Activated CD8-positive, alpha-beta T cell treated with anti-CD3 and anti-CD28 coated beads for 36 hours (primary cell): ENCODE results near the gene BET1. TPM values are rescaled to one million over a fixed set of nuclear protein-coding genes. Genes with fewer than 3 reads are reported as not detected.

Experiments used
- ATAC-seq: fragments of 200-7000 bp; cut with Tn5 transposase; one replicate; pipeline ENCODE4 v1.10.0; 2021; ENCODE audit warnings: mild to moderate bottlenecking, moderate library complexity
- CTCF ChIA-PET: fragments of 350-600 bp; sonication (Branson Sonifier 250); formaldehyde crosslinking; loops from one replicate; lab custom pipeline; 2021; ENCODE audit warnings: antibody characterized with exemption; lab: Charles Lee
- POLR2A ChIA-PET: fragments of 350-600 bp; sonication (Branson Sonifier 250); formaldehyde crosslinking; loops from one replicate; lab custom pipeline; 2021; ENCODE audit warnings: antibody characterized with exemption; lab: Charles Lee
- DNase-seq: peaks from one replicate; pipeline ENCODE4 v3.0.0-alpha.2; 2020
- H3K27ac Mint-ChIP-seq: one replicate; pipeline ENCODE4 v1.8.0; 2021; ENCODE audit warnings: mild to moderate bottlenecking, mixed read lengths
- H3K27me3 Mint-ChIP-seq: one replicate; pipeline ENCODE4 v1.8.0; 2021; ENCODE audit warnings: mixed read lengths
- H3K36me3 Mint-ChIP-seq: one replicate; pipeline ENCODE4 v1.8.0; 2021; ENCODE audit warnings: low read depth, mixed read lengths
- H3K4me1 Mint-ChIP-seq: one replicate; pipeline ENCODE4 v1.8.0; 2021; ENCODE audit warnings: low read depth, mixed read lengths
- H3K4me3 Mint-ChIP-seq: one replicate; pipeline ENCODE4 v1.8.0; 2021; ENCODE audit warnings: mild to moderate bottlenecking, moderate library complexity, mixed read lengths
- H3K9me3 Mint-ChIP-seq: one replicate; pipeline ENCODE4 v1.8.0; 2021; ENCODE audit warnings: mixed read lengths
- intact Hi-C: fragments of 100-400 bp; cut with micrococcal nuclease; formaldehyde crosslinking; loops from one replicate; pipeline ENCODE4 v1.10.0; 2022
- total RNA-seq, 2 experiments: library from RNA; stranded (reverse); gene quantifications; one replicate each; pipeline ENCODE4 v1.2.3, GENCODE V29; 2021
- TF ChIP-seq, protein P1 (sequence below): fragments of 200-600 bp; IDR thresholded peaks from one replicate; pipeline ENCODE4 v1.8.0; 2022; ENCODE audit warnings: antibody characterized with exemption, mild to moderate bottlenecking

BET1 gene
- total RNA-seq, 2 experiments from 2014 or later = 17.6 to 20.8 TPM

GRCh38 chr7:94042381-94042780, 38.2 kb upstream of the BET1 start:
- Mint-ChIP-seq H3K27ac (no peak overlapping the region), H3K4me1 (no peaks in the 10 kb centered on the region), H3K36me3 (no peaks in the 10 kb centered on the region), H3K9me3 (no peaks in the 10 kb centered on the region), H3K4me3 (no peak overlapping the region), H3K27me3 (peaks cover 20% of the 10 kb centered on the region)
- intact Hi-C loops = no loop called here
- ChIA-PET POLR2A (no interaction called here), CTCF (interaction anchor here (0.6 kb wide), 1 partner anchor 46 kb away, joined by 3 read pairs; no protein-coding TSS in a partner anchor)
- no peak for DNase-seq
- ATAC-seq = no peak
- TF ChIP-seq, protein P1, sequence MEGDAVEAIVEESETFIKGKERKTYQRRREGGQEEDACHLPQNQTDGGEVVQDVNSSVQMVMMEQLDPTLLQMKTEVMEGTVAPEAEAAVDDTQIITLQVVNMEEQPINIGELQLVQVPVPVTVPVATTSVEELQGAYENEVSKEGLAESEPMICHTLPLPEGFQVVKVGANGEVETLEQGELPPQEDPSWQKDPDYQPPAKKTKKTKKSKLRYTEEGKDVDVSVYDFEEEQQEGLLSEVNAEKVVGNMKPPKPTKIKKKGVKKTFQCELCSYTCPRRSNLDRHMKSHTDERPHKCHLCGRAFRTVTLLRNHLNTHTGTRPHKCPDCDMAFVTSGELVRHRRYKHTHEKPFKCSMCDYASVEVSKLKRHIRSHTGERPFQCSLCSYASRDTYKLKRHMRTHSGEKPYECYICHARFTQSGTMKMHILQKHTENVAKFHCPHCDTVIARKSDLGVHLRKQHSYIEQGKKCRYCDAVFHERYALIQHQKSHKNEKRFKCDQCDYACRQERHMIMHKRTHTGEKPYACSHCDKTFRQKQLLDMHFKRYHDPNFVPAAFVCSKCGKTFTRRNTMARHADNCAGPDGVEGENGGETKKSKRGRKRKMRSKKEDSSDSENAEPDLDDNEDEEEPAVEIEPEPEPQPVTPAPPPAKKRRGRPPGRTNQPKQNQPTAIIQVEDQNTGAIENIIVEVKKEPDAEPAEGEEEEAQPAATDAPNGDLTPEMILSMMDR = no peak

DNA sequence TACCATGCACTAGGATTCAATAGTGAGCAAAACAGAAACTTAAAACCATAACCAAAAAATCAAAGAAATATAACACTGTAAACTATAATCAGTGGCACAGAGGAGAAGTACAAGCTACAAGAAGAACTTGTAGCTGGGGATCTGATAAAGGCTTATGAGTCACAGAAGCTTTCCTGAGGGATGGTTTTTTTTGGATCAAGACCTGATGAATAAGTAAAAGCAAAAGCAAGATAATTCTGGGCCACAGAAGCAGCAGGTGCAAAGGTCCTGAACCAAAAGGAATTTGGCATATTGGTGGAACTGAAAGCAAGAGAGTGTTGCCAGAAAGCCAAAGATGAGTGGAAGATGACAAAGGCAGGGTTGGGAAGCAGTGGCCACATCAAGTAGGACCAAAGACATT, 37.4 kb upstream of the BET1 start:
- POLR2A ChIA-PET = no interaction called here
- CTCF ChIA-PET = interaction anchor here (0.6 to 0.8 kb wide), 2 partner anchors 16 to 47 kb away, joined by 3 read pairs; no protein-coding TSS in a partner anchor

DNA sequence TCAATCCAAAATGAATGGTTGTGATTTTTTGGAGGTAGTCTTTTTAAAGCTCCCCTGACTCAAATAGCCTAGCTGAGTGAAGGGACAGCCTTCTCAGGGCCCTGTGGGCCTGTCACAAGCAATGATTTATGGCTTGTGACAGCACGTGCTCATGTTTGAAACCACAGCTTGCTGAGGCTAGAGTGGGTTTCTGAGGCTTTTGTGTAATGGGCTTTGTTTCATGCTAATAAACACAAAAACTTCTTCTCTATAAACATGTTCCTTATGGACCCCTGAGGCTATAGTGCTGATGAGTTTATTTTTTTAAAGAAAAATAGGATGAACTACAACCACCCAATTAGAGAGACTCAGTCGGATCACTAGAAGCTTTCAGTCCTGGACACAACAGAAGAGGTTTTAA, 36.1 kb upstream of the BET1 start:
- CTCF ChIA-PET = no interaction called here
- no peak for ATAC-seq
- H3K4me1 Mint-ChIP-seq = no peaks in the 10 kb centered on the region

More for the DNA sequence above, 37.4 kb upstream of the BET1 start:
- TF ChIP-seq, protein P1 = no peak
- Mint-ChIP-seq H3K4me1 (no peaks in the 10 kb centered on the region), H3K4me3 (no peak overlapping the region), H3K27ac (no peak overlapping the region), H3K36me3 (no peaks in the 10 kb centered on the region), H3K27me3 (peaks cover 22% of the 10 kb centered on the region), H3K9me3 (no peaks in the 10 kb centered on the region)
- intact Hi-C loops = no loop called here
- DNase-seq (no peak), ATAC-seq (no peak)

GRCh38 chr7:94039368-94040035, 35.3 kb upstream of the BET1 start:
- POLR2A ChIA-PET = no interaction called here
- Mint-ChIP-seq H3K36me3 (no peaks in the 10 kb centered on the region), H3K4me1 (no peaks in the 10 kb centered on the region), H3K27me3 (peaks cover 19% of the 10 kb centered on the region), H3K4me3 (no peak overlapping the region), H3K9me3 (no peaks in the 10 kb centered on the region), H3K27ac (no peak overlapping the region)
- TF ChIP-seq, protein P1 = no peak
- no peak for ATAC-seq
- no peak for DNase-seq
- intact Hi-C loops = no loop called here
- CTCF ChIA-PET = interaction anchor here (1.4 kb wide), 1 partner anchor 48 kb away, joined by 3 read pairs; no protein-coding TSS in a partner anchor

More for the DNA sequence above, 36.1 kb upstream of the BET1 start:
- no peak overlapping the region for H3K27ac Mint-ChIP-seq
- TF ChIP-seq, protein P1 = no peak
- no peaks in the 10 kb centered on the region for H3K9me3 Mint-ChIP-seq
- peaks cover 19% of the 10 kb centered on the region for H3K27me3 Mint-ChIP-seq
- DNase-seq = no peak
- no peaks in the 10 kb centered on the region for H3K36me3 Mint-ChIP-seq
- intact Hi-C loops = no loop called here
- POLR2A ChIA-PET = no interaction called here
- H3K4me3 Mint-ChIP-seq = no peak overlapping the region

- TF ChIP-seq, protein P1 = no peak
- Mint-ChIP-seq H3K4me3 (no peak overlapping the region), H3K4me1 (no peaks in the 10 kb centered on the region), H3K27me3 (peaks cover 20% of the 10 kb centered on the region), H3K9me3 (no peaks in the 10 kb centered on the region), H3K36me3 (no peaks in the 10 kb centered on the region), H3K27ac (no peak overlapping the region)
- POLR2A ChIA-PET = no interaction called here
- CTCF ChIA-PET = no interaction called here
- intact Hi-C loops = no loop called here
- DNase-seq = no peak
- ATAC-seq = no peak
Observed at GRCh38 chr7:94031865-94032264, 27.7 kb upstream of the BET1 start.
